Small intestine (tissue), 7 donors: ENCODE measurements around the gene SMPD2. TPM values are rescaled to one million over a fixed set of nuclear protein-coding genes. Genes with fewer than 3 reads are reported as not detected.

Source experiments
- DNase-seq, 2 donors: peaks; one replicate each; pipeline versions ENCODE4 v3.0.0 to v3.0.0-alpha.2; 2013
- FAIRE-seq: peaks from 2 replicates; lab custom pipeline; 2012; peaks lifted over from hg19 to GRCh38; lab: Jason Lieb, UNC
- H3K27ac ChIP-seq, 3 donors: one replicate each; pipeline ENCODE4 v1.5.1; 2013; ENCODE audit warnings: low read length in 2 of 3, mild to moderate bottlenecking in 2 of 3, control low read depth in 1 of 3, inconsistent platforms in 1 of 3, low read depth in 1 of 3, moderate library complexity in 1 of 3
- H3K27me3 ChIP-seq, 3 donors: one replicate each; pipeline ENCODE4 v1.6.1; 2013; ENCODE audit warnings: low read length in 3 of 3, inconsistent platforms in 1 of 3; ENCODE audit not compliant: control insufficient read depth in 3 of 3, insufficient read depth in 3 of 3
- H3K36me3 ChIP-seq, 3 donors: one replicate each; pipeline ENCODE4 v1.6.1; 2013; ENCODE audit warnings: low read length in 3 of 3, inconsistent platforms in 1 of 3, low read depth in 1 of 3, mild to moderate bottlenecking in 1 of 3, moderate library complexity in 1 of 3; ENCODE audit not compliant: control insufficient read depth in 3 of 3, insufficient read depth in 2 of 3
- H3K4me1 ChIP-seq, 3 donors: one replicate each; pipeline ENCODE4 v1.6.1; 2013; ENCODE audit warnings: low read length in 2 of 3, inconsistent platforms in 1 of 3, low read depth in 1 of 3, mild to moderate bottlenecking in 1 of 3, moderate library complexity in 1 of 3; ENCODE audit not compliant: control insufficient read depth in 3 of 3, insufficient read depth in 2 of 3
- H3K4me3 ChIP-seq, 3 donors: one replicate each; pipeline ENCODE4 v1.5.1; 2013; ENCODE audit warnings: low read length in 3 of 3, control low read depth in 1 of 3, inconsistent platforms in 1 of 3, low read depth in 1 of 3, mild to moderate bottlenecking in 1 of 3, moderate library complexity in 1 of 3
- H3K9me3 ChIP-seq, 2 donors: one replicate each; pipeline ENCODE4 v1.6.1; 2013; ENCODE audit warnings: low read depth in 1 of 2, low read length in 1 of 2; ENCODE audit not compliant: control insufficient read depth in 2 of 2, insufficient read depth in 1 of 2
- WGBS, 3 donors: extraction: QIAGEN DNeasy Blood & Tissue Kit; methylation state at CpG; one replicate each; pipeline ENCODE4 v1.1.7; 2013; 5-methylcytosine and 5-hydroxymethylcytosine counted together
- polyA plus RNA-seq, 4 donors: library from polyadenylated mRNA; stranded (reverse) in 3 of 4; unstranded in 1 of 4; fragments of 200-250 nt in 3 of 4; fragments of 120-200 nt in 1 of 4; gene quantifications; one replicate each; pipeline versions ENCODE4 v1.2.1 to v1.2.3, GENCODE V29; 2013
- donor health status: healthy with polysubstance abuse.
- donor health status: control.
- donor health status: control.
- donor health status: Bipolar disorder and iron deficiency.
- donor health status: healthy.

SMPD2 gene
- polyA plus RNA-seq, 4 donors: 14.3 to 19.5 (median 16.8) TPM

DNA sequence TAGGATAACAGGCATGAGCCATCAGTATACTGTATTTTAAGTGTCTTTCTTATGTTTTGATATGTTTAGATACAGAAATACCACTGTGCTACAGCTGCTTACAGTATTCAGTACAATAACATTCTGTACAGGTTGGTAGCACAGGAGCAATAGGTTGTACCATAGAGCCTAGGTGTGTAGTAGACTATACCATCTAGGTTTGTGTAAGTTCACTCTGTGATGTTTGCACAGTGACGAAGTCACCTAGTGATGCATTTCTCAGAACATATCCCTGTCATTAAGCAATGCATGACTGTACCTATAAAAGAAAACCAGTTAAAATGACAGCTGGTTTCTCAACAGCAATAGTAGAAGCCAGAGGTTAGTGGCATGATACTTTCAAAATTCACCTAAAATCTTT, 45.5 kb downstream of the SMPD2 start:
- no peaks in the 10 kb centered on the region for H3K27me3 ChIP-seq
- peaks cover 0 to 3% (median 0%) of the 10 kb centered on the region in 3 donors for H3K36me3 ChIP-seq
- H3K9me3 ChIP-seq: no peaks in the 10 kb centered on the region
- peak overlapping the region in 1 of 3 donors; percentile 6 for H3K27ac ChIP-seq
- peaks cover 4 to 14% (median 11%) of the 10 kb centered on the region in 3 donors for H3K4me1 ChIP-seq
- 56 to 71% (median 59%) methylated on average over 1 of the region's 1 CpG for WGBS, 3 donors
- FAIRE-seq (no peak), DNase-seq (peak; percentile 47 to 56)
- no peak overlapping the region for H3K4me3 ChIP-seq

DNA sequence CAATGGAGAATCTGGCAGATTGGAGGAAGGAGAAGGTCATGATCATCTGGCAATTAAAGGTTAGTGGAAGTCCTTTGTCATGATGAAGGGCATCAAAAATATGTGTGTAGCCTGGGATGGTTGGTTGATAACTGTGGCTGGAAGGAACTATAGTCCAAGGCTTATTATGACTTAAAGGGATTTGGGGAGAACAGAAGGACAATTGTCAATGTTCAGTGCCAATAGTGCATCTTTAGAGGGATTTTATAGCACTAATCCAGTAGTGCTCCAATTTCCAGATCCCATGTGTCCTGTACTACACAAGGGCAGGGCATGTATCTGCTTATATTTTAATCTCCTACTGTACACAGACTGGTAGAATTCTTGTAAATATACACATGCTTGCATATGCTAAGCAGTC, 47.5 kb downstream of the SMPD2 start:
- H3K4me1 ChIP-seq: peaks cover 0 to 4% (median 0%) of the 10 kb centered on the region in 3 donors
- H3K4me3 ChIP-seq: no peak overlapping the region
- no peaks in the 10 kb centered on the region for H3K27me3 ChIP-seq
- FAIRE-seq (no peak), DNase-seq (no peak)
- H3K9me3 ChIP-seq: no peaks in the 10 kb centered on the region
- H3K36me3 ChIP-seq: no peaks in the 10 kb centered on the region
- no peak overlapping the region for H3K27ac ChIP-seq

DNA sequence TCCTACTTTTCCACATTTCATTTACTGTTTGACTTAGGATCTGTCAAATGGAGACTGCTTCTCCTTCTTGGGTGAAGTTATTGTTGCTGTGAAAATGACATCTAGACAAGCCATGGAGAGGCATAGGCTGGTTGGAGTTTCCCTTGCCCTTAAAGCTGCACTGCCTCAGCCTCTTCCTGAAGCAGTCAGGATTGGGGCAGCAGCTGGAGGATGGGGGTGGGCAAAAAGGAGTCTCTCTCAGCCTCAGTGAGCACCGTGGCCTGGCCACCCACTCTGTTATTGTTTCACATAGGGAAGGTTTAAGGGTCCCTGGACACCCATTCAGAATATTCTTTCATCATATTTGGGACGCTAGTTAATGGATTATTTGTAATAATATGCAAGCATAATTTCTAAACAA, 50.2 kb downstream of the SMPD2 start:
- H3K4me1 ChIP-seq: no peaks in the 10 kb centered on the region
- H3K9me3 ChIP-seq: no peaks in the 10 kb centered on the region
- FAIRE-seq (no peak), DNase-seq (no peak)
- WGBS, 3 donors: 68 to 79% (median 74%) methylated on average over 2 of the region's 2 CpGs
- H3K27me3 ChIP-seq: no peaks in the 10 kb centered on the region
- no peak overlapping the region for H3K4me3 ChIP-seq
- H3K36me3 ChIP-seq: no peaks in the 10 kb centered on the region
- peak overlapping the region in 1 of 3 donors; percentile 8 for H3K27ac ChIP-seq

DNA sequence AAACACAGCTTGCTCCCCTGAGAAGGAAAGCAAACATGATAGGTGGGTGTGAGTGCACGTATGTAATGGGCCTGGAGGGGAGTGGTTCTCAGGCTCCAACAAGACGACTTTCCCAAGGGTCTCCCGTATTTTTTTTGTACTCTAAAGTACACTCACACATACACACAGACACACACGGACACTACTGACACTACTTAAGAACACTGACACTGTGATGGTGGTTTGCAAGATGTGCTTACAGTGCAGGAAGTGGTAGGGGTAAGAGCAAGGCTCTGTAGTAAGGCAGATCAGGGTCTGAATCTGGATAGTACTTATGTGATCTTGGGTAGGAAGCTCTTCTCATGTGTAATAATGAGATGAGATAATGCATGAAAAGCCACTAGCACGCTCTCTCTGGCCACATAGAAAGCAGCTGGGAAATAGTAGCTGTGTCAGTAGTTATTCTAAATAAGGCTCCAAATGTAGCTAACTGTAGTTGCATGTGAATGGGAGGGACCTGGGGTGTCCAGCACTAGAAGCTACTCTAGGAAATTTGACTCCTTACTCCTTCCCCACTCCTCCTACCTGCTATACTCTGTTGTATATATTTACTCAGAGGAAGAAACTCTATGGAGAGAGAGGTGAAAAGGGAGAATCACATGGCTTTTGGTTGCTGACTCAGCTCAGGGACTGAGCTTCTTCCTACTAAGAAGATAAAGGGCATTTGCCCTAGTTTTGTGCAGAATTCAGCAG, 50.8 kb downstream of the SMPD2 start:
- Histone ChIP-seq H3K9me3 (no peaks in the 10 kb centered on the region), H3K4me1 (no peaks in the 10 kb centered on the region), H3K27me3 (no peaks in the 10 kb centered on the region), H3K36me3 (no peaks in the 10 kb centered on the region), H3K27ac (peak overlapping the region in 2 of 3 donors; percentile 8 to 71), H3K4me3 (no peak overlapping the region)
- FAIRE-seq (no peak), DNase-seq (peak in 1 of 2 donors; percentile 58)
- WGBS, 3 donors: 55 to 73% (median 67%) methylated on average over 5 of the region's 5 CpGs

Other genes starting within 250 kb of the SMPD2 start
- 100 to 1,000 TPM; 151 to 737 (median 172) TPM for gene CD164, start 58.3 kb upstream of the SMPD2 start, polyA plus RNA-seq
- gene PPIL6, start 96 bp upstream of the SMPD2 start, polyA plus RNA-seq: 1 to 10 TPM in 1 of 4 donors, under 1 TPM in 2, not detected in 1; 0.22 to 4.8 (median 0.76) TPM
- 100 to 1,000 TPM in 3 of 4 donors, 10 to 100 TPM in 1; 48.0 to 316 (median 181) TPM for gene MICAL1, start 15.0 kb downstream of the SMPD2 start, polyA plus RNA-seq
- 10 to 100 TPM in 1 of 4 donors, 1 to 10 TPM in 3; 1.8 to 12.6 (median 3.3) TPM for gene ZBTB24, start 42.5 kb downstream of the SMPD2 start, polyA plus RNA-seq